GM21367 (cell line): Measurements from ENCODE around the gene NUTM2G.
"Not testable (repeated sequence)": the region's sequence is repeated elsewhere in the genome, so short reads cannot be mapped to it uniquely, and the experiment has no call there.

Source experiments
- ATAC-seq: cut with Tn5 transposase; IDR thresholded peaks from one replicate; pipeline ENCODE4 v1.9.1; 2021; ENCODE audit not compliant: unreplicated experiment

NUTM2G gene

GRCh38 chr9:96928543-96928942 is at the start of gene NUTM2G:
NUTM2G (plus strand) TSS chr9:96928843; CDS start chr9:96929025, 182 bp downstream.
- ATAC-seq = not testable (repeated sequence)

GRCh38 chr9:96883922-96884321 is 44.7 kb upstream of the NUTM2G start:
- no peak for ATAC-seq

- ATAC-seq = no peak
These were observed 44.2 kb upstream of the NUTM2G start for GRCh38 chr9:96884443-96884842.

GRCh38 chr9:96885424-96885823 is 43.2 kb upstream of the NUTM2G start:
- no peak for ATAC-seq

- no peak for ATAC-seq
These were observed 40.1 kb upstream of the NUTM2G start for GRCh38 chr9:96888591-96888990.

GRCh38 chr9:96892131-96892530 is 36.5 kb upstream of the NUTM2G start:
- no peak for ATAC-seq

- ATAC-seq = not testable (repeated sequence)
These were observed 28.6 kb upstream of the NUTM2G start for GRCh38 chr9:96900010-96900409.

GRCh38 chr9:96904947-96905722 is 23.5 kb upstream of the NUTM2G start:
- not testable (repeated sequence) for ATAC-seq

GRCh38 chr9:96908479-96908878 is 20.2 kb upstream of the NUTM2G start:
- not testable (repeated sequence) for ATAC-seq

- ATAC-seq = not testable (repeated sequence)
These were observed 13.1 kb upstream of the NUTM2G start for GRCh38 chr9:96915539-96915938.

GRCh38 chr9:96916531-96916930 is 12.1 kb upstream of the NUTM2G start:
- not testable (repeated sequence) for ATAC-seq

- ATAC-seq = not testable (repeated sequence)
These were observed 10.1 kb upstream of the NUTM2G start for GRCh38 chr9:96918550-96918949.

- ATAC-seq = not testable (repeated sequence)
These were observed 7.8 kb upstream of the NUTM2G start for GRCh38 chr9:96920803-96921202.

GRCh38 chr9:96925587-96925986 is 3.1 kb upstream of the NUTM2G start:
- not testable (repeated sequence) for ATAC-seq

GRCh38 chr9:96931665-96932064 is 3.0 kb downstream of the NUTM2G start:
- not testable (repeated sequence) for ATAC-seq

GRCh38 chr9:96934097-96934496 is 5.5 kb downstream of the NUTM2G start:
- ATAC-seq = not testable (repeated sequence)

GRCh38 chr9:96934706-96935105 is 6.1 kb downstream of the NUTM2G start:
- not testable (repeated sequence) for ATAC-seq

- ATAC-seq = not testable (repeated sequence)
These were observed 6.8 kb downstream of the NUTM2G start for GRCh38 chr9:96935401-96935800.

- ATAC-seq = not testable (repeated sequence)
These were observed 8.8 kb downstream of the NUTM2G start for GRCh38 chr9:96937442-96937841.

- ATAC-seq = not testable (repeated sequence)
These were observed 10.5 kb downstream of the NUTM2G start for GRCh38 chr9:96938957-96939665.

- ATAC-seq = peak; percentile 60
These were observed 12.3 kb downstream of the NUTM2G start for GRCh38 chr9:96940982-96941381.

- not testable (repeated sequence) for ATAC-seq
These were observed 13.0 kb downstream of the NUTM2G start for GRCh38 chr9:96941628-96942027.
